HUES64 (cell line): ENCODE results near the gene PBX3.

Source experiments
- H3K27ac ChIP-seq: 2 replicates; pipeline ENCODE4 v1.7.0; 2013; ENCODE audit warnings: low read depth, low read length, inconsistent platforms
- H3K27me3 ChIP-seq: 2 replicates; pipeline ENCODE4 v1.6.1; 2013; ENCODE audit warnings: mild to moderate bottlenecking, low read length; ENCODE audit not compliant: insufficient read depth
- H3K36me3 ChIP-seq: 2 replicates; pipeline ENCODE4 v1.6.1; 2013; ENCODE audit warnings: mild to moderate bottlenecking, low read length; ENCODE audit not compliant: insufficient read depth
- H3K4me1 ChIP-seq: 2 replicates; pipeline ENCODE4 v1.6.1; 2013; ENCODE audit warnings: mild to moderate bottlenecking, low read length, moderate library complexity; ENCODE audit not compliant: insufficient read depth
- H3K4me3 ChIP-seq: 2 replicates; pipeline ENCODE4 v1.5.1; 2013; ENCODE audit warnings: mild to moderate bottlenecking, low read length, moderate library complexity
- H3K9ac ChIP-seq: 2 replicates; pipeline ENCODE4 v1.6.1; 2013; ENCODE audit warnings: mild to moderate bottlenecking, low read depth, low read length
- H3K9me3 ChIP-seq: 2 replicates; pipeline ENCODE4 v1.6.1; 2013; ENCODE audit warnings: low read depth, low read length; ENCODE audit not compliant: insufficient read depth
- whole genome bisulfite sequencing: fragments of 150-250, 120-280 bp; methylation state at CpG from one replicate; pipeline ENCODE4 v1.1.7; 2013; ENCODE audit warnings: missing lambda C conversion rate; 5-methylcytosine and 5-hydroxymethylcytosine counted together

PBX3 gene

DNA sequence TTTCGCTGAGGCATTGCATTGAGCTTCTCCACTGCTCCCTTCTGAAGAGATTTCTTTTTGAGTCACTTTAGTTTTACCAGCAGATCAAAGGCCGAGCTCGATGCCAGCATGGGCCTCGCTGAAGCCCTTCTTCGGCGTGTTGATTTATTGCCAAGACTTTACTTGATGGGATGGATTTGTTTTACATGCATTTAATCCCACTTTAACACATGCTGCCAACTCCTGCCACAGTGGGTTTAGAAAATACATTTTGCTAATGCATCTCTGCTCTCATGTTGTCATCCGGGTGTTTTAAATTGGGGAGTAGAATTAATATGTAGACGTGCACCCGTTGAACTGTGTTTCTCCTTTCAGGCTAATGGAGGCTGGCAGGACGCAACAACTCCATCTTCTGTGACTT is 218.3 kb downstream of the PBX3 start:
- peaks cover 60% of the 10 kb centered on the region for H3K36me3 ChIP-seq
- 0 out of 2 replicates have a peak, but pooled peaks cover 4% of the 10 kb centered on the region for H3K4me1 ChIP-seq
- H3K27me3 ChIP-seq, result no peaks in the 10 kb centered on the region
- no peak overlapping the region for H3K4me3 ChIP-seq
- no peak overlapping the region for H3K27ac ChIP-seq
- WGBS, result 94% methylated on average over 10 of the region's 10 CpGs
- H3K9ac ChIP-seq, result no peak overlapping the region
- no peaks in the 10 kb centered on the region for H3K9me3 ChIP-seq

DNA sequence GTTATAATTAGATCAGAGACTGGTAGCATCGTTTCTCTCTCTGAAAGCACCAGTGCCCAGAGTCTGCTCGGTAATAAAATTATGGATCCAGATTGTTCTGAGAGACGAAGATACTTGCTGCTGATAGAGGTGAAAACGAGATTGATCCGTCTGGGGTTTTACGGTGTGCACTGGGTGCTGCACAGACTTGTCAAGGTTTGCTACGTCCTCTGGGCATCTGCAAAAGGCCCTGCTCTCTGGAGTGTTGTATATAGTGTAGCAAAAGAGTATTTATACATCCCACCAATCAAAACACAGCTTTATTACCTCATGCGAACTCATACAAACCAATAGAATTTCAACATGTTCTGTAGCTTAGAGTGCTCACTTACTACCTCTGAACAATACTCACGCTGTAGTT is 219.3 kb downstream of the PBX3 start:
- H3K9me3 ChIP-seq, result no peaks in the 10 kb centered on the region
- H3K4me3 ChIP-seq, result no peak overlapping the region
- H3K27ac ChIP-seq, result no peak overlapping the region
- H3K27me3 ChIP-seq, result no peaks in the 10 kb centered on the region
- H3K4me1 ChIP-seq, result 0 out of 2 replicates have a peak, but pooled peaks cover under 1% of the 10 kb centered on the region
- no peak overlapping the region for H3K9ac ChIP-seq
- 94% methylated on average over 9 of the region's 9 CpGs for WGBS
- peaks cover 54% of the 10 kb centered on the region for H3K36me3 ChIP-seq

DNA sequence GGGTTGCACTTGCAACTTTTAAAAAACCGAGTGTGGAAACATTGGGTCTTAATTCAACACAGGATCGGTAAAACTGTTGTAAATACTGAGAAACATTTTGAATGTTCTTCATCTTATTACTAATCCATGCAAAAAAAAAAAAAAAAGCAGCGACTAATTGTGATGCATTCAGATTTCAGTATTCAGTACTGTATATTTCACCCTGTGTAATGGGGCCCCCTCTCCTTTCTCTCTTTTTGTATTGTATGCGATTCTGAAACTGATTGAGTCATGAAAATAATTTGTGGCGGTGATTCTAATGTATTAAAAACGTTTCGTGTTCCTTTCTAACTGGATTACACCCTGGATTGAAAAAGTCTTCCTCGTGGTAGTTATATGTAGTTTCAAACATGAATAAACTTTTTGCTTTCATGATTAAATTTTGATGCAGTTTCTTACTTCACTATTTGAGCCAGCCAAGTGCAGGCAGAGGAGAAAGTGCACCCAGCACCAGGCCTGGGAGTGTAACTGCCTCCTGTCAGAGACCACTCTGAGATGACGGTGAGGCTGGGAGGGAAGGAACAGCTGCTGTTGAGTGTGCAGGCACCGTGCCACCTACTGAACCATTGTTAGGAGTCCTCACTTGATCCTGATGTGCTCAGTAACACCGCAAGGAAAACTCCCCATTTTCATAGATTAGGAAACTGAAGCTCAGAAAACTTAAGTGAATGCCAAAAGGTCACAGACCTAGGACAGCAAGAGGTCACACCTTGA is 220.0 kb downstream of the PBX3 start:
- H3K27ac ChIP-seq, result no peak overlapping the region
- H3K27me3 ChIP-seq, result no peaks in the 10 kb centered on the region
- 95% methylated on average over 9 of the region's 11 CpGs for WGBS
- peaks cover 48% of the 10 kb centered on the region for H3K36me3 ChIP-seq
- no peaks in the 10 kb centered on the region for H3K9me3 ChIP-seq
- H3K4me1 ChIP-seq, result no peaks in the 10 kb centered on the region
- no peak overlapping the region for H3K4me3 ChIP-seq
- H3K9ac ChIP-seq, result no peak overlapping the region

- WGBS, result 86% methylated on average over 6 of the region's 6 CpGs
- Histone ChIP-seq H3K27ac (no peak overlapping the region), H3K9ac (no peak overlapping the region), H3K9me3 (no peaks in the 10 kb centered on the region), H3K4me3 (no peak overlapping the region), H3K27me3 (no peaks in the 10 kb centered on the region), H3K4me1 (no peaks in the 10 kb centered on the region), H3K36me3 (peaks cover 31% of the 10 kb centered on the region)
Measured at GRCh38 chr9:125968714-125969374, 221.7 kb downstream of the PBX3 start.

DNA sequence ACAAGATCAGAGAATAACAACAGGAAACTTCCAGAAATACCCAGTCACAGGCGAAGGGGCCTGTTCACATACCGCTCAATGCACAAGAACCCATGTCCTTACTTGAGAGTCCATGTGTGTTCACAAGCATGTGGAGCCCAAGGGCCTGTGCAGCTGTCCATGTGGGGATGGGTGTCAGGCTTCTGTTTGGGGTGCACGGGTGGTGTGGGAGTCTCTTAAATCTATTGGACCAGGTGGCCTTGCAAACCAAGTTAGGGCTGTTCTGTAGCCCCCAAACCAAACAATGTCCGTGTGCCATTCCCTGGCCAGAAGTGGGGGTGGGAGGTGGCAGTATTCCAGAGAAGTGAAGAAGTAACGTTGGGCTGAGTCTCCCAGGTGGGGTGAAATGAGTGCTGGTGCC is 222.3 kb downstream of the PBX3 start:
- Histone ChIP-seq H3K4me1 (no peaks in the 10 kb centered on the region), H3K9ac (no peak overlapping the region)

GRCh38 chr9:125969868-125970267 is 222.7 kb downstream of the PBX3 start:
- H3K9me3 ChIP-seq, result no peaks in the 10 kb centered on the region
- H3K27me3 ChIP-seq, result no peaks in the 10 kb centered on the region
- no peak overlapping the region for H3K4me3 ChIP-seq
- H3K36me3 ChIP-seq, result peaks cover 22% of the 10 kb centered on the region
- no peak overlapping the region for H3K9ac ChIP-seq
- WGBS, result 85% methylated on average over 5 of the region's 5 CpGs
- H3K4me1 ChIP-seq, result no peaks in the 10 kb centered on the region
- no peak overlapping the region for H3K27ac ChIP-seq

More for the DNA sequence above, 222.3 kb downstream of the PBX3 start:
- H3K36me3 ChIP-seq, result peaks cover 26% of the 10 kb centered on the region
- no peaks in the 10 kb centered on the region for H3K27me3 ChIP-seq
- 89% methylated on average over 5 of the region's 5 CpGs for WGBS
- H3K4me3 ChIP-seq, result no peak overlapping the region
- no peak overlapping the region for H3K27ac ChIP-seq
- no peaks in the 10 kb centered on the region for H3K9me3 ChIP-seq

GRCh38 chr9:125970340-125970739 is 223.2 kb downstream of the PBX3 start:
- Histone ChIP-seq H3K9me3 (no peaks in the 10 kb centered on the region), H3K27ac (no peak overlapping the region), H3K36me3 (peaks cover 17% of the 10 kb centered on the region), H3K9ac (no peak overlapping the region), H3K4me1 (no peaks in the 10 kb centered on the region), H3K27me3 (no peaks in the 10 kb centered on the region), H3K4me3 (no peak overlapping the region)
- whole genome bisulfite sequencing, result 90% methylated on average over 5 of the region's 5 CpGs

DNA sequence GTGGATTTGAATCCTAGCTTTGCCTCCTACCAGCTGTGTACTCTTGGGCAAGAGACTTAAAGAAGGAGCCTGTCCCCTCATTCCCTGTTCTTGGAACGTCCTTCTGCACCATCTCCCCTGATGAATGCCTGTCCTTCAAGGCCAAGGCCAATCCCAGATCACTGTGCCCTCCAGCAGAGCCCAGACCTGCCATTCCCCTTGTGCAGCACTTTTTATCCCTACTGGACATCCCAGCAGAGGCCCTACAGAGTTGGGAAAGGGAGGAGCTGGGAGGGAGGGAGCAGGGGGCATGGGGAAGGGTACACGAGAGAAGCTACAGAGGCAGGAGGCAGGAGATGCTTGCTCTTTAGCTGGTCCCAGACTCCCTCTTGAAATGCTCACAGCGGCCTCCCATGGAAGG is 223.9 kb downstream of the PBX3 start:
- Histone ChIP-seq H3K27me3 (no peaks in the 10 kb centered on the region), H3K9ac (no peak overlapping the region), H3K27ac (no peak overlapping the region), H3K36me3 (peaks cover 10% of the 10 kb centered on the region), H3K4me3 (no peak overlapping the region), H3K9me3 (peaks cover 2% of the 10 kb centered on the region; the same call in 1 of the 2 replicates), H3K4me1 (no peaks in the 10 kb centered on the region)
- 66% methylated on average over 3 of the region's 3 CpGs for WGBS

DNA sequence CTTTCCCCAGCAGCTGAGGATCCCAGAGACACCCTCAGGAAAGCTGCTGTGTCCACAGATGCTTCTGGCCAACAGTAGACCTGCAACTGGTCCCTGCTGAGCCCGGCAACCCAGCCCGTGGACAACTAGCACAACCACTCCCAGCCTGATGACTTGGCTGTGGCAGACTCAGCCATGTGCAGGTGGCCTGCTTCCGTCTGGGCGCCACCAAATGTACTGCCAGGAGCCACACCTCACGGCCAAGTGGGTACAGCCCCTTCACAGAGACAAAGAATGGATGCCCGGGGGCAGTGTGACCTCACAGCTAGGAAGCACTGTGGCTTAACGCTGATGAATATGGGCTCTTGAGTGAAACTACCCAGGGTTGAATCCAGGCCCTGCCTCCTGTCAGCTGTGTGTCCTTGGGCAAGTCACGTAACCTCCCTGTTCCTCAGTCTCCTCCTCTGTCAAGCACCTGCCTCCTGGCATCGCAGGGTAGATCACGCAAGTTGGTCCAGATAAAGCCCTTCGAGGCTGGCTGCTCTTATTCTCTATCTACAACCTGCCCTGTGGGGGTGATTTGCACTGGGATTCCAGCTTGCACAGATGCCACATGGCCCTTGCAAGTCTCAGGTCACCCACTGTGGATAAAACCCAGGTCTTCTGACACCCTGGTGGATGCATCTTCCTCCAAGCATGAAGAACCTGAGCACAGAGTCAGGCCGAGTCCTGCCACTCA is 225.0 kb downstream of the PBX3 start:
- H3K9me3 ChIP-seq, result peaks cover 4% of the 10 kb centered on the region; the same call in 1 of the 2 replicates
- no peak overlapping the region for H3K9ac ChIP-seq
- H3K4me3 ChIP-seq, result no peak overlapping the region
- WGBS, result 92% methylated on average over 12 of the region's 12 CpGs
- no peak overlapping the region for H3K27ac ChIP-seq
- H3K27me3 ChIP-seq, result no peaks in the 10 kb centered on the region
- no peaks in the 10 kb centered on the region for H3K36me3 ChIP-seq
- no peaks in the 10 kb centered on the region for H3K4me1 ChIP-seq

- WGBS, result 92% methylated on average over 10 of the region's 10 CpGs
- no peaks in the 10 kb centered on the region for H3K27me3 ChIP-seq
- H3K4me1 ChIP-seq, result no peaks in the 10 kb centered on the region
- peaks cover 6% of the 10 kb centered on the region; the same call in 1 of the 2 replicates for H3K9me3 ChIP-seq
- H3K36me3 ChIP-seq, result no peaks in the 10 kb centered on the region
- H3K4me3 ChIP-seq, result no peak overlapping the region
- no peak overlapping the region for H3K27ac ChIP-seq
- no peak overlapping the region for H3K9ac ChIP-seq
Measured at GRCh38 chr9:125973547-125973946, 226.4 kb downstream of the PBX3 start.

GRCh38 chr9:125974705-125975104 is 227.5 kb downstream of the PBX3 start:
- Histone ChIP-seq H3K4me3 (no peak overlapping the region), H3K4me1 (no peaks in the 10 kb centered on the region), H3K9me3 (peaks cover 14% of the 10 kb centered on the region), H3K9ac (no peak overlapping the region), H3K27me3 (no peaks in the 10 kb centered on the region), H3K36me3 (no peaks in the 10 kb centered on the region), H3K27ac (no peak overlapping the region)
- WGBS, result 94% methylated on average over 4 of the region's 4 CpGs
